AG10803 (cell line): ENCODE results near the gene TRPV4.
A peak's percentile ranks its signal among the peaks of the same experiment; 100 is the strongest.

Source experiments
- DNase-seq: peaks from one replicate; pipeline ENCODE4 v3.0.0; 2010; ENCODE audit warnings: low read depth
- H3K4me3 ChIP-seq: 2 replicates; pipeline ENCODE4 v1.5.1; 2011; ENCODE audit warnings: mild to moderate bottlenecking, low read length, control low read depth
- CTCF ChIP-seq: conservative IDR thresholded peaks from 2 replicates; pipeline ENCODE4 v1.5.1; 2011; ENCODE audit warnings: mild to moderate bottlenecking, low read length, control low read depth, inconsistent platforms

TRPV4 gene

GRCh38 chr12:109783135-109783964, 49.8 kb downstream of the TRPV4 start:
- no peak overlapping the region for H3K4me3 ChIP-seq
- TF ChIP-seq CTCF, result no peak
- no peak for DNase-seq

GRCh38 chr12:109782326-109782703, 50.9 kb downstream of the TRPV4 start:
- DNase-seq, result no peak
- H3K4me3 ChIP-seq, result no peak overlapping the region
- no peak for TF ChIP-seq CTCF

- TF ChIP-seq CTCF, result no peak
- no peak overlapping the region for H3K4me3 ChIP-seq
- DNase-seq, result no peak
Observed at GRCh38 chr12:109781668-109782325, 51.4 kb downstream of the TRPV4 start.

GRCh38 chr12:109779382-109779781, 53.8 kb downstream of the TRPV4 start:
- DNase-seq, result no peak
- H3K4me3 ChIP-seq, result no peak overlapping the region
- TF ChIP-seq CTCF, result no peak

- DNase-seq, result no peak
- TF ChIP-seq CTCF, result no peak
- H3K4me3 ChIP-seq, result no peak overlapping the region
Observed at GRCh38 chr12:109778684-109779083, 54.5 kb downstream of the TRPV4 start.

GRCh38 chr12:109777544-109777943, 55.7 kb downstream of the TRPV4 start:
- no peak overlapping the region for H3K4me3 ChIP-seq
- peak; percentile 17 for DNase-seq
- TF ChIP-seq CTCF, result no peak

- H3K4me3 ChIP-seq, result no peak overlapping the region
- DNase-seq, result no peak
- no peak for TF ChIP-seq CTCF
Observed at GRCh38 chr12:109776624-109777023, 56.6 kb downstream of the TRPV4 start.
